ENCODE measurements around the gene AADAC. TPM values are rescaled to one million over a fixed set of nuclear protein-coding genes. Genes with fewer than 3 reads are reported as not detected.
"Not testable (repeated sequence)": the region's sequence is repeated elsewhere in the genome, so short reads cannot be mapped to it uniquely, and the experiment has no call there.

AADAC gene
- total RNA-seq, 2 donors from 2014 or later: not detected

DNA sequence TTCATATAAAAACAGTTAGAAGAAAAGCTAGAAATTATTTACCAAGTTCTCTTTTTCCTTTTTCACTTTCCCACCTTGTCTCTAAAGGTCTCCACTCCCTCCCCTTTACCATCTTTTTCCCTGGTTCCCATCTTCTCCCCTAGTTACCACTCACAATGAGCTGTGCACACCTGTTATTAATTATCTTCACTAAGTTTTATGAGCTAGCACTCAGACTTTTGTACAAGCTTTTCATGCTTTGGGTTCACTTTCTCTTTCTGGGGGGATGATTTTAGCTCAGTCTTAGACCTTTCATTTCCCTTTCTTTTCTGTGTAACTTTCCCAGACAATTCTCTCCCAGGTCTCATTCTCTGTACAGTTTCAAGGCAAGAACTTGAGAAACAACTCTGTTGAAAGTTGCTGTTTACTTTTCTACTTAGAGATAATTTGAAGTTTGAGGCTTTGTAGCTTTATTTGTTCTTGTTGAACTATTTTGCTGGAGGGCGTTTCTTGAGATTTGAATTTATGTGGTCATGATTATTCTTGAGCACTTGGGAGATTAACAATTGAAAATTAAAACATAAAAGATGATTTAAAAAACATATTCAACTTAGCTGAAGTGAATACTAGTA, 24.0 kb upstream of the AADAC start:
- Mint-ChIP-seq H3K27me3 (ENCODE audit: insufficient read depth) (no peaks in the 10 kb centered on the region), H3K27ac (no peak overlapping the region), H3K4me3 (no peak overlapping the region), H3K36me3 (ENCODE audit: low read depth) (peaks cover 2% of the 10 kb centered on the region), H3K9me3 (peaks cover 5% of the 10 kb centered on the region), H3K4me1 (peaks cover 3% of the 10 kb centered on the region)
- no peak overlapping the region for H3K4me3 ChIP-seq (ENCODE audit: low read length)
- WGBS, 2 experiments (ENCODE audit: insufficient coverage in 1 of 2, insufficient read length in 1 of 2): 78% methylated on average over 1 of the region's 1 CpG; no CpG with 5 or more reads in 1 of the 2 experiments
- H3K27ac ChIP-seq (ENCODE audit: low read depth, low read length): no peak overlapping the region
- H3K9ac ChIP-seq (ENCODE audit: extremely low read depth, low read length, poor library complexity, severe bottlenecking): no peak overlapping the region
- TF ChIP-seq, protein P1, sequence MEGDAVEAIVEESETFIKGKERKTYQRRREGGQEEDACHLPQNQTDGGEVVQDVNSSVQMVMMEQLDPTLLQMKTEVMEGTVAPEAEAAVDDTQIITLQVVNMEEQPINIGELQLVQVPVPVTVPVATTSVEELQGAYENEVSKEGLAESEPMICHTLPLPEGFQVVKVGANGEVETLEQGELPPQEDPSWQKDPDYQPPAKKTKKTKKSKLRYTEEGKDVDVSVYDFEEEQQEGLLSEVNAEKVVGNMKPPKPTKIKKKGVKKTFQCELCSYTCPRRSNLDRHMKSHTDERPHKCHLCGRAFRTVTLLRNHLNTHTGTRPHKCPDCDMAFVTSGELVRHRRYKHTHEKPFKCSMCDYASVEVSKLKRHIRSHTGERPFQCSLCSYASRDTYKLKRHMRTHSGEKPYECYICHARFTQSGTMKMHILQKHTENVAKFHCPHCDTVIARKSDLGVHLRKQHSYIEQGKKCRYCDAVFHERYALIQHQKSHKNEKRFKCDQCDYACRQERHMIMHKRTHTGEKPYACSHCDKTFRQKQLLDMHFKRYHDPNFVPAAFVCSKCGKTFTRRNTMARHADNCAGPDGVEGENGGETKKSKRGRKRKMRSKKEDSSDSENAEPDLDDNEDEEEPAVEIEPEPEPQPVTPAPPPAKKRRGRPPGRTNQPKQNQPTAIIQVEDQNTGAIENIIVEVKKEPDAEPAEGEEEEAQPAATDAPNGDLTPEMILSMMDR (conservative IDR thresholded peaks at IDR 0.05): no peak
- H3K9me3 ChIP-seq (ENCODE audit: control insufficient read depth, low read length): peaks cover 6% of the 10 kb centered on the region
- no peak for DNase-seq
- no peaks in the 10 kb centered on the region for H3K27me3 ChIP-seq (ENCODE audit: control insufficient read depth, insufficient read depth, low read length, poor library complexity, severe bottlenecking)
- no peaks in the 10 kb centered on the region for H3K36me3 ChIP-seq (ENCODE audit: control insufficient read depth, insufficient read depth, low read length)
- H3K4me1 ChIP-seq (ENCODE audit: control insufficient read depth, insufficient read depth, low read length): no peaks in the 10 kb centered on the region

DNA sequence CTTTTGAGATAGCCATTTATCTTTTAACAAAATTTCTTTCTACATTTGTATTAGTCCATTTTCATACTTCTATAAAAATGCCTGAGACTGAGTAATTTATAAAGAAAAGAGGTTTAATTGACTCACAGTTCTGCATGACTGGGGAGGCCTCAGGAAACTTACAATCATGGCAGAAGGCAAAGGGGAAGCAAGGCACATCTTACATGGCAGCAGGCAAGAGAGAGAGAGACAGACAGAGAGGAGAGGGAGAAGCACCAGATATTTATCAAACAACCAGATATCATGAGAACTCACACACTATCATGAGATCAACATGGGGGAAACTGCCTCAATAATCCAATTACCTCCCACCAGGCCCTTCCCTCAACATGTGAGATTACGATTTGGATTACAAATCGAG, 23.2 kb upstream of the AADAC start:
- WGBS, 2 experiments (ENCODE audit: insufficient coverage in 1 of 2, insufficient read length in 1 of 2): 100% methylated on average over 2 of the region's 2 CpGs; no CpG with 5 or more reads in 1 of the 2 experiments
- H3K4me1 ChIP-seq (ENCODE audit: control insufficient read depth, insufficient read depth, low read length); H3K36me3 Mint-ChIP-seq (ENCODE audit: low read depth); H3K27me3 Mint-ChIP-seq (ENCODE audit: insufficient read depth); H3K27ac ChIP-seq (ENCODE audit: low read depth, low read length); H3K9me3 ChIP-seq (ENCODE audit: control insufficient read depth, low read length); H3K27ac Mint-ChIP-seq; H3K4me3 Mint-ChIP-seq; H3K4me1 Mint-ChIP-seq; H3K36me3 ChIP-seq (ENCODE audit: control insufficient read depth, insufficient read depth, low read length); H3K27me3 ChIP-seq (ENCODE audit: control insufficient read depth, insufficient read depth, low read length, poor library complexity, severe bottlenecking); H3K9ac ChIP-seq (ENCODE audit: extremely low read depth, low read length, poor library complexity, severe bottlenecking); H3K4me3 ChIP-seq (ENCODE audit: low read length); H3K9me3 Mint-ChIP-seq; DNase-seq: not testable (repeated sequence)

DNA sequence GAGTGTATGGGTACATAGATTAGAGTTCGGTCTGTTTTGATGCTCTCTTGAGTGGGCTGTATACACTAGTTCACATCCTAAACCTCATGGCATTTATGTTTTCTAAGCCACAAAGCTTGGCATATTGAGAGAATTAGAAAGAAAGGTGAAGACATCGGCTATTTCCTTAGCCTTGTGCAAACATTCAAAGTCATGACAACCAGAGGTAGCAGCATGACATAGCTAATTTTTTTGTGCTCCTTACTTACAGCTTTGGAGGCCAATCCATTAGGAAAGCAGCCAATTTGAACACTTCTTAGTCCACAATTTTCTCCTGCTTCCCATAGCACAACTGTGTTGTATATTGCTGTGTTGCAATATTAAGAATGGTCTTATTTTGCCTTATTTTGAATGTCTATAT, 21.5 kb upstream of the AADAC start:
- DNase-seq: no peak
- 95 to 100% methylated on average over 1 to 2 of the region's 2 CpGs for WGBS, 2 experiments (ENCODE audit: insufficient coverage in 1 of 2, insufficient read length in 1 of 2)
- Mint-ChIP-seq H3K9me3 (peaks cover 5% of the 10 kb centered on the region), H3K4me3 (no peak overlapping the region), H3K27me3 (ENCODE audit: insufficient read depth) (no peaks in the 10 kb centered on the region), H3K36me3 (ENCODE audit: low read depth) (peaks cover 2% of the 10 kb centered on the region), H3K4me1 (peaks cover 3% of the 10 kb centered on the region), H3K27ac (no peak overlapping the region)
- H3K4me3 ChIP-seq (ENCODE audit: low read length): no peak overlapping the region
- peaks cover 6% of the 10 kb centered on the region for H3K9me3 ChIP-seq (ENCODE audit: control insufficient read depth, low read length)
- H3K9ac ChIP-seq (ENCODE audit: extremely low read depth, low read length, poor library complexity, severe bottlenecking): no peak overlapping the region
- H3K27ac ChIP-seq (ENCODE audit: low read depth, low read length): no peak overlapping the region
- no peaks in the 10 kb centered on the region for H3K36me3 ChIP-seq (ENCODE audit: control insufficient read depth, insufficient read depth, low read length)
- no peaks in the 10 kb centered on the region for H3K27me3 ChIP-seq (ENCODE audit: control insufficient read depth, insufficient read depth, low read length, poor library complexity, severe bottlenecking)
- TF ChIP-seq, protein P1 (conservative IDR thresholded peaks at IDR 0.05): no peak
- no peaks in the 10 kb centered on the region for H3K4me1 ChIP-seq (ENCODE audit: control insufficient read depth, insufficient read depth, low read length)

DNA sequence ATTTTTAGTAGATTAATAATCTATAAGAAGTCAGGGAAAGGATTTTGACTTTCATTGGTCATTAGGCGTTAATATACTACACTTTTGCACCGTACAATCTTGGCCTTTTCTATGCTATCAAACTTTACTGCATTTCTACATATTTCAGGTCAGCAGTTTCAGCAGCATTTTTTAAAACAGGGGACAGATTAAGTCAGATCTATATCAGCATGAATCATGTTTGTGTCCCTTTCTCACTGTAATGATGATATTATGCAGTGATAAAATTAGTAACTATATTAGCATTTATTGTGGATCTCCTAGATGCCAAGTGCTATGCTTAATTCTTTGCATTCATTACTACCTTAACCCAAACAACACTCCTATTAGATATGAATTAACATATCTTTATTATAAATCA, 20.3 kb upstream of the AADAC start:
- peaks cover 5% of the 10 kb centered on the region for H3K9me3 Mint-ChIP-seq
- TF ChIP-seq, protein P1 (conservative IDR thresholded peaks at IDR 0.05): no peak
- H3K36me3 Mint-ChIP-seq (ENCODE audit: low read depth): peaks cover 2% of the 10 kb centered on the region
- Histone ChIP-seq H3K27ac (ENCODE audit: low read depth, low read length) (no peak overlapping the region), H3K9me3 (ENCODE audit: control insufficient read depth, low read length) (peaks cover 6% of the 10 kb centered on the region), H3K27me3 (ENCODE audit: control insufficient read depth, insufficient read depth, low read length, poor library complexity, severe bottlenecking) (no peaks in the 10 kb centered on the region), H3K4me3 (ENCODE audit: low read length) (no peak overlapping the region), H3K4me1 (ENCODE audit: control insufficient read depth, insufficient read depth, low read length) (no peaks in the 10 kb centered on the region), H3K9ac (ENCODE audit: extremely low read depth, low read length, poor library complexity, severe bottlenecking) (no peak overlapping the region), H3K36me3 (ENCODE audit: control insufficient read depth, insufficient read depth, low read length) (no peaks in the 10 kb centered on the region)
- no peak overlapping the region for H3K27ac Mint-ChIP-seq
- peaks cover 3% of the 10 kb centered on the region for H3K4me1 Mint-ChIP-seq
- no peak for DNase-seq
- 44 to 45% methylated on average over 2 of the region's 2 CpGs for WGBS, 2 experiments (ENCODE audit: insufficient coverage in 1 of 2, insufficient read length in 1 of 2)
- no peak overlapping the region for H3K4me3 Mint-ChIP-seq
- no peaks in the 10 kb centered on the region for H3K27me3 Mint-ChIP-seq (ENCODE audit: insufficient read depth)
